ENCODE results near the gene PKNOX2. TPM values are rescaled to one million over a fixed set of nuclear protein-coding genes. Genes with fewer than 3 reads are reported as not detected.

PKNOX2 gene
- total and polyA plus RNA-seq, 2 of the 4 experiments (the other 2 are of a cell fraction) = 0.72 to 2.3 TPM

- no peak overlapping the region for H4K5ac ChIP-seq (ENCODE audit: low read depth, low read length)
- 13% methylated on average over 5 of the region's 11 CpGs; no CpG with 5 or more reads in 1 of the 2 experiments for WGBS, 2 experiments (ENCODE audit: extremely low coverage in 2 of 2, insufficient read length in 1 of 2)
- no peak overlapping the region for H3K23ac ChIP-seq (ENCODE audit: low read depth, low read length)
- no peak overlapping the region for H3K27ac ChIP-seq (ENCODE audit: insufficient read depth, low read length)
- H3K4me3 ChIP-seq (ENCODE audit: insufficient read depth, low read depth, low read length) = no peak overlapping the region
- dilution Hi-C loops (cut with HindIII; ENCODE audit: low sequenced_read_pairs, unreplicated experiment) (no loop called here), intact Hi-C loops (cut with micrococcal nuclease) (no loop called here), in situ Hi-C loops (cut with MboI; ENCODE audit: low sequenced_read_pairs) (loop anchor here (10.0 kb wide), 1 partner anchor 441 kb away; no protein-coding TSS in a partner anchor)
- H3K27me3 ChIP-seq (ENCODE audit: control insufficient read depth, insufficient read depth, low read length) = no peaks in the 10 kb centered on the region; the same call in none of the 2 replicates
- no peaks in the 10 kb centered on the region for H3K36me3 ChIP-seq (ENCODE audit: control insufficient read depth, insufficient read depth, low read length)
- no peaks in the 10 kb centered on the region for H3K9me3 ChIP-seq (ENCODE audit: control insufficient read depth, insufficient read depth, low read length)
- H3K56ac ChIP-seq (ENCODE audit: extremely low read depth, insufficient read depth, low read length) = no peak overlapping the region
- H3K9ac ChIP-seq (ENCODE audit: low read depth, low read length) = no peak overlapping the region
- H3K79me1 ChIP-seq (ENCODE audit: low read depth in 1 of 2, low read length in 2 of 2) = no peaks in the 10 kb centered on the region
- H2BK120ac ChIP-seq (ENCODE audit: low read depth, low read length) = no peak overlapping the region
- ChIA-PET POLR2A (ENCODE audit: unreplicated experiment) (no interaction called here), CTCF (interaction anchor here (1.0 to 1.5 kb wide), 3 partner anchors 18 to 477 kb away, joined by 3 to 5 read pairs (median 5); no protein-coding TSS in a partner anchor)
- no peak overlapping the region for H2BK5ac ChIP-seq (ENCODE audit: low read depth, low read length, poor library complexity, severe bottlenecking)
- no peak overlapping the region for H3K4me2 ChIP-seq (ENCODE audit: low read depth, low read length)
- no peak overlapping the region for H2BK15ac ChIP-seq (ENCODE audit: low read depth, low read length)
- H2AK5ac ChIP-seq (ENCODE audit: low read depth, low read length) = no peak overlapping the region
- H3K4me1 ChIP-seq (ENCODE audit: control insufficient read depth, insufficient read depth, low read length) = peaks cover 3% of the 10 kb centered on the region; the same call in 1 of the 2 replicates
- no peak overlapping the region for H4K91ac ChIP-seq (ENCODE audit: insufficient read depth, low read depth, low read length)
- TF ChIP-seq POLR2A (IDR thresholded peaks at IDR 0.05; ENCODE audit: low read depth, low read length) = no peak
- no peak for TF ChIP-seq RFX5 (IDR thresholded peaks at IDR 0.05; ENCODE audit: low read depth, low read length)
- peak; percentile 61 for TF ChIP-seq CTCF (conservative IDR thresholded peaks at IDR 0.05; ENCODE audit: low read depth, low read length)
- peak; percentile 47 for TF ChIP-seq RAD21 (IDR thresholded peaks at IDR 0.05; ENCODE audit: low read length)
- peak; percentile 32 for TF ChIP-seq SMC3 (IDR thresholded peaks at IDR 0.05; ENCODE audit: low read depth, low read length)
- H3K4ac ChIP-seq (ENCODE audit: low read depth, low read length) = no peak overlapping the region
- 0 out of 2 replicates have a peak, but pooled peaks cover 2% of the 10 kb centered on the region for H3K9me1 ChIP-seq (ENCODE audit: insufficient read depth, low read length)
- H3K18ac ChIP-seq (ENCODE audit: low read depth, low read length) = no peak overlapping the region
- no peaks in the 10 kb centered on the region for H4K20me1 ChIP-seq (ENCODE audit: insufficient read depth, low read length)
- DNase-seq (peak; percentile 66), ATAC-seq (ENCODE audit: low read depth) (peak; percentile 91)
- H2BK20ac ChIP-seq (ENCODE audit: low read depth, low read length) = no peak overlapping the region
- H2AFZ ChIP-seq (replicated peaks; ENCODE audit: low read length, poor library complexity) = peak overlapping the region; percentile 78
- H4K8ac ChIP-seq (ENCODE audit: low read depth in 2 of 2, low read length in 2 of 2) = peak overlapping the region in 1 of 2 experiments; percentile 52; a peak in 1 of 4 replicates
- no peak overlapping the region for H2AK9ac ChIP-seq (replicated peaks; ENCODE audit: low read depth, low read length, poor library complexity)
- no TSS peak for BruUV-seq (replicated peaks)
- peak overlapping the region; percentile 63; the same call in 1 of the 2 replicates for H3K14ac ChIP-seq (replicated peaks; ENCODE audit: low read depth, low read length)
Observed at GRCh38 chr11:125433454-125434121, 269.0 kb downstream of the PKNOX2 start.

Data from IMR-90 (cell line).